ENCODE results near the gene SHISA5. TPM values are rescaled to one million over a fixed set of nuclear protein-coding genes. Genes with fewer than 3 reads are reported as not detected.
"Not testable (repeated sequence)": the region's sequence is repeated elsewhere in the genome, so short reads cannot be mapped to it uniquely, and the experiment has no call there.

The SHISA5 gene
- total RNA-seq, 1 donor from 2014 or later: 231 TPM

GRCh38 chr3:48464713-48465221 lies 39.2 kb downstream of the SHISA5 start:
- no peaks in the 10 kb centered on the region for H3K36me3 ChIP-seq (ENCODE audit: control insufficient read depth, insufficient read depth, low read length)
- no peak for DNase-seq (ENCODE audit: low read depth)
- TF ChIP-seq CTCF (IDR thresholded peaks at IDR 0.05; ENCODE audit: insufficient read depth, low read length, poor library complexity, severe bottlenecking): no peak
- H3K4me3 ChIP-seq (ENCODE audit: low read depth, low read length): no peak overlapping the region
- no peaks in the 10 kb centered on the region for H3K27me3 ChIP-seq (ENCODE audit: control insufficient read depth, insufficient read depth, low read length)

- no peak for TF ChIP-seq CTCF (IDR thresholded peaks at IDR 0.05; ENCODE audit: insufficient read depth, low read length, poor library complexity, severe bottlenecking)
- H3K36me3 ChIP-seq (ENCODE audit: control insufficient read depth, insufficient read depth, low read length): no peaks in the 10 kb centered on the region
Observed at GRCh38 chr3:48463703-48464102, 40.3 kb downstream of the SHISA5 start.

GRCh38 chr3:48461767-48462166 lies 42.2 kb downstream of the SHISA5 start:
- not testable (repeated sequence) for DNase-seq (ENCODE audit: low read depth); H3K36me3 ChIP-seq (ENCODE audit: control insufficient read depth, insufficient read depth, low read length); H3K4me3 ChIP-seq (ENCODE audit: low read depth, low read length); H3K27me3 ChIP-seq (ENCODE audit: control insufficient read depth, insufficient read depth, low read length)

More at GRCh38 chr3:48463703-48464102, 40.3 kb downstream of the SHISA5 start:
- Histone ChIP-seq H3K27me3 (ENCODE audit: control insufficient read depth, insufficient read depth, low read length) (no peaks in the 10 kb centered on the region), H3K4me3 (ENCODE audit: low read depth, low read length) (no peak overlapping the region)
- DNase-seq (ENCODE audit: low read depth): no peak

- no peak for TF ChIP-seq CTCF (IDR thresholded peaks at IDR 0.05; ENCODE audit: insufficient read depth, low read length, poor library complexity, severe bottlenecking)
- no peaks in the 10 kb centered on the region for H3K27me3 ChIP-seq (ENCODE audit: control insufficient read depth, insufficient read depth, low read length)
- H3K4me3 ChIP-seq (ENCODE audit: low read depth, low read length): no peak overlapping the region
- no peak for DNase-seq (ENCODE audit: low read depth)
- no peaks in the 10 kb centered on the region for H3K36me3 ChIP-seq (ENCODE audit: control insufficient read depth, insufficient read depth, low read length)
Observed at GRCh38 chr3:48460517-48460902, 43.5 kb downstream of the SHISA5 start.

- DNase-seq (ENCODE audit: low read depth): no peak
- Histone ChIP-seq H3K4me3 (ENCODE audit: low read depth, low read length) (no peak overlapping the region), H3K36me3 (ENCODE audit: control insufficient read depth, insufficient read depth, low read length) (no peaks in the 10 kb centered on the region), H3K27me3 (ENCODE audit: control insufficient read depth, insufficient read depth, low read length) (no peaks in the 10 kb centered on the region)
- TF ChIP-seq CTCF (IDR thresholded peaks at IDR 0.05; ENCODE audit: insufficient read depth, low read length, poor library complexity, severe bottlenecking): no peak
Observed at GRCh38 chr3:48459773-48460516, 44.0 kb downstream of the SHISA5 start.

GRCh38 chr3:48459331-48459730 lies 44.6 kb downstream of the SHISA5 start:
- no peak for DNase-seq (ENCODE audit: low read depth)
- no peak for TF ChIP-seq CTCF (IDR thresholded peaks at IDR 0.05; ENCODE audit: insufficient read depth, low read length, poor library complexity, severe bottlenecking)
- no peak overlapping the region for H3K4me3 ChIP-seq (ENCODE audit: low read depth, low read length)
- no peaks in the 10 kb centered on the region for H3K27me3 ChIP-seq (ENCODE audit: control insufficient read depth, insufficient read depth, low read length)
- H3K36me3 ChIP-seq (ENCODE audit: control insufficient read depth, insufficient read depth, low read length): no peaks in the 10 kb centered on the region
